GM10266 (cell line): ENCODE measurements around the gene TACR2.

Experiments
- DNase-seq: peaks from one replicate; pipeline ENCODE4 v3.0.0; 2012; ENCODE audit errors: extremely low spot score
- TF ChIP-seq, protein P1 (sequence below): IDR thresholded peaks from 2 replicates; pipeline ENCODE4 v1.5.1; 2012; ENCODE audit warnings: mild to moderate bottlenecking, low read depth; ENCODE audit not compliant: control insufficient read depth, insufficient read depth; ENCODE audit errors: missing control alignments

The TACR2 gene

DNA sequence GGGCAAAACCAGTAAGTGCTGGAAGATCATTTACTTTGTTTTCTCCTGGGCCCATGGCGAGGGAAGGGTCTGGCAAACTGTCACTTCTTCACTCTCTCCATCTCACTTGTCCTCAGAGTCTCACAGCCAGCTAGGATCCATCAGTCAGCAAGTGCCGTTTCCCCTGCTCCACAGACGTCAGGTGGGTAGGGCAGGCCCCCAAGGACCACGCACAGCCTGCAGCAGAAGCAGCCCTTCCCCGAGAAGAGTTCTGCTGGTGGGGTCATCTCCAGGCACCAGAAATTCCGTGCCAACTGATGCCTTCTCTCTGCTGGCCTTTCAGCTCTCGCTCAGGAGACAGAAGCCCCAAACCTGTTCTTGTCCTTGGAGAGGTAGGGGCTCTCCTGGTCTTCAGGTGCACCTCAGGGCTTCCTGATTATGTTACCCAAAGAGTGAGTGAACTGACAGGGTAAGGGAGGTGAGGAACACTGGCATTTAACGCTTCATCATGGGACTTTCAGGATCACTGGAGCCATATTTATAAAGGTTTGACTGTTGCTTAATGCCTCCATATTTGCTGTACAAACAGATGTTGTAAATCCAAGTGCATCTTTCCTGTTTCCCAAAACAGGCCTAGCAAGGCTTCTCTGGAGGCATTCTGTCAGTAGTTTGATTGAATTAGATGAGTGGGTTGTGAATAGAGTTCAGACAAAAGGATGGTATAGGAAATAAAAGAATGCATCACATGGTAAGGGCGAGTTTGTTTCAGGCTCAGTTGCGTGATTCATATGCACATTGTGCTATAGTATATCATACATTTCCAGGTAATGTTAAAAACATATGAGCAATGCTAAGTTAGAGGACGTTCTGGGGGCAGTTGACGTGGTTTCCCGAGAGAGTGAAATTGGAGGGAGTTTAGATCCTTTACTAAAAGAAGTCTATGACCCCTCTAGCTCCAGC, 20.9 kb upstream of the TACR2 start:
- TF ChIP-seq, protein P1, sequence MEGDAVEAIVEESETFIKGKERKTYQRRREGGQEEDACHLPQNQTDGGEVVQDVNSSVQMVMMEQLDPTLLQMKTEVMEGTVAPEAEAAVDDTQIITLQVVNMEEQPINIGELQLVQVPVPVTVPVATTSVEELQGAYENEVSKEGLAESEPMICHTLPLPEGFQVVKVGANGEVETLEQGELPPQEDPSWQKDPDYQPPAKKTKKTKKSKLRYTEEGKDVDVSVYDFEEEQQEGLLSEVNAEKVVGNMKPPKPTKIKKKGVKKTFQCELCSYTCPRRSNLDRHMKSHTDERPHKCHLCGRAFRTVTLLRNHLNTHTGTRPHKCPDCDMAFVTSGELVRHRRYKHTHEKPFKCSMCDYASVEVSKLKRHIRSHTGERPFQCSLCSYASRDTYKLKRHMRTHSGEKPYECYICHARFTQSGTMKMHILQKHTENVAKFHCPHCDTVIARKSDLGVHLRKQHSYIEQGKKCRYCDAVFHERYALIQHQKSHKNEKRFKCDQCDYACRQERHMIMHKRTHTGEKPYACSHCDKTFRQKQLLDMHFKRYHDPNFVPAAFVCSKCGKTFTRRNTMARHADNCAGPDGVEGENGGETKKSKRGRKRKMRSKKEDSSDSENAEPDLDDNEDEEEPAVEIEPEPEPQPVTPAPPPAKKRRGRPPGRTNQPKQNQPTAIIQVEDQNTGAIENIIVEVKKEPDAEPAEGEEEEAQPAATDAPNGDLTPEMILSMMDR, result no peak
- DNase-seq, result no peak

DNA sequence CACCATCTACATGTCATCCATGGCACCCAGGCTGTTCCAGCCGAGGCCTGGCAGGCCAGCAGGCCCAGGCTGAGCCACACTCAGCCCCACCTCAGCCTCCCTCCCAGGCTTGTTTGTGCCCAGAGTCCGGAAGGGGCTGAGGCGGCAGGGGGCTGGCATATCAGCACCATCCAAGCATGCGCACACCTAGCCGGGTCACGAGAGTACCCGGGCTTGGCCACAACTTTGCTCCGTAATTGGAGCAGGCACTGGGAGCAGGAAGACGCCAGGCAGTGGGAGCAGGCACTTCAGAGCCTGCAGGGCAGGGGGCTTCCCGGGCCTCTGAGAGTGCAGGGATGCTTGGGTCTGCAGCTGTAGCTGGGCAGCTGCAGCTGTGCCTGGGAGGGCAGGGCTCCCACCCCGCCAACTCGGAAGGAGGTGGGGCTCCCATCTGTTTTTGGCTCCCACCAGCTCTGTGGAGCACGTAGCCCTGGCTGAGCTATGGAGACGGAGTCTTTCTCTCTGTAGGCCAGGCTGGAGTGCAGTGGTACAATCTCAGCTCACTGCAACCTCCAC, 19.3 kb upstream of the TACR2 start:
- DNase-seq, result no peak
- TF ChIP-seq, protein P1, result no peak

DNA sequence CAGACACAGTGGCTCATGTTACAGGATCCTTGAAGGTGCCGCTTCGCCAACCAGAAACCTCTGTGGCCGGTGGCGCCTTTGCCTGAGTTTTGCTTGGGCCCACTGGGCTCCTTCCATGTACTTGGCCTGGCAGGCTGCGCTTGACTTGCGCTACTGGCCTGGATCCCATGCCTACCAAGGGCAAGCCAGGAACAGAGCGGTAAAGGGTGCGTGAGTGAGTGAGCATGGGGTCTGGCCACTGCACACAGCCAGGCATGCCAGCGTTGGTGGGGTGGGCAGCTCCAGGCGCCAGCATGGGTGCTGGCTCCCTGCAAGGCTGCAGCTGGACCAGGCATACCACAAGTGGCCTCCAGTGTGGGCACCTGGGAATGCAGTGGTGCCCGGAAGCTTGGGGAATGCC, 18.2 kb upstream of the TACR2 start:
- TF ChIP-seq, protein P1, result no peak

DNA sequence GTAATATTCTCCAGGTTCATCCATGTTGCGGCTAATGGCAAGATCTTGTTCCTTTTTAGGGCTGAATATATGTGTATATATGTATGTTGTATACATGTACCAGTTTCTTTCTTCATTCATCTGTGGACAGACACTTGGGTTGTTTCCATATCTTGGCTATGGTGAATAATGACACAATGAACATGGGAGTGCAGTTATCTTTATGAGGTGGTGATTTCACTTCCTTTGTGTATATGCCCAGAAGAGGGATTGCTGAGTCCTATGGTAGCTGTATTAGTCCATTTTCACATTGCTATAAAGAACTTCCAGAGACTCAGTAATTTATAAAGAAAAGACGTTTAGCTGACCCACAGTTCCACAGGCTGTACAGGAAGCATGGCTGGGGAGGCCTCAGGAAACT, 17.5 kb upstream of the TACR2 start:
- no peak for DNase-seq
- TF ChIP-seq, protein P1, result no peak

More for the DNA sequence above, 18.2 kb upstream of the TACR2 start:
- DNase-seq, result no peak

DNA sequence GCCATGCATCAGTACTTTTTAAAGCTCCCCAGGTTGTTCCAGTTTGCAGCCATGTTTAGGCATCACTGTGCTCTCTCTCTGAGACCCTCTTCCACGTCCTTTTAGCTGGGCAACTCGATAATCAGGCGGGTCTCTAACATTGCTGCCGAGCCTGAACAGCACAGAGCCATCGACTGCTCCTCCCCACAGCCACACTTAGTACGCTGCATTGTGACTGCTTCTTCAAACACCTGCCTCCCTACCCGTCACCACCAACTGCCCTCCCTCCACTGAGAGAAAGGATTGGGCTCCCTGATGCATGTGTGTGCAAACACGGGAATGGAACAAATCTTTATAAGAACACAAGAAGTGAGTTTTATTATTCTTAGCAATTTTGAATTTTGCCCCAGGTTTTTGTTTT, 11.4 kb upstream of the TACR2 start:
- DNase-seq, result no peak
- TF ChIP-seq, protein P1, result no peak

DNA sequence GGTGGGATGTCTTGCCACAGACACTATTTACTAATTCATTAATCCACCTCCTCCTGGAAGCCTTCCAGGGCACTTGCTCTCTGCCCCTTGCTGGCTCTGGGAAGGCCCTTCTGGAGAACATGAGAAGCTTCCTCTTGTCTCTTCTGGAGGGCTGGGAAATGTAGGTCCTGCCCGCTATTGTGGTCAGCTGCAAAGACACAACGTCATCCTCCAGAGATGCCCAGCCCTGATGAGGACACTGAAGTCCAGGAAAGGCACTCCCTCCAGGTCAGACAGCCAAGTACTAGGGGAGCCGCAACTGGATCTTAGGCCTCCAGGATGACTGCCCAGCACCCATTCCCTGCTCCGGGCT, 9.6 kb upstream of the TACR2 start:
- TF ChIP-seq, protein P1, result no peak
- DNase-seq, result no peak
